K562 (cell line): ENCODE results near the gene PLXNA2. TPM values are rescaled to one million over a fixed set of nuclear protein-coding genes. Genes with fewer than 3 reads are reported as not detected.

Experiments used
- BMI1 ChIP-seq: fragments of 150-350 bp; IDR thresholded peaks from 2 replicates; pipeline ENCODE4 v1.6.1; 2014; ENCODE audit warnings: low read length
- ETV6 ChIP-seq, 3 experiments: fragments of 150-350 bp in 1 of 3; sonication (generic) in 1 of 3; formaldehyde crosslinking in 1 of 3; IDR thresholded peaks; 2 replicates each; pipeline versions ENCODE4 v1.6.1 to v1.8.0; 2014 to 2022; ENCODE audit warnings: borderline replicate concordance in 2 of 3, low read depth in 2 of 3, antibody characterized with exemption in 1 of 3, low read length in 1 of 3, mild to moderate bottlenecking in 1 of 3, missing genetic modification reagents in 1 of 3
- GATAD2A ChIP-seq: fragments of 450-650 bp; IDR thresholded peaks from 2 replicates; pipeline ENCODE4 v1.6.1; 2017
- NR0B1 ChIP-seq: fragments of 450-650 bp; IDR thresholded peaks from one replicate; pipeline ENCODE4 v1.6.1; 2018; ENCODE audit warnings: mild to moderate bottlenecking, moderate library complexity; ENCODE audit not compliant: partially characterized antibody
- ZNF592 ChIP-seq: fragments of 450-650 bp; IDR thresholded peaks from 2 replicates; pipeline ENCODE4 v1.6.1; 2017; ENCODE audit warnings: antibody characterized with exemption, mild to moderate bottlenecking
- polyA plus RNA-seq, 8 experiments: library from polyadenylated mRNA; depleted of rRNA in 4 of 8; stranded (reverse) in 5 of 8; unstranded in 3 of 8; fragments of >200 nt; fragmentation: Nextera tagmentation in 2 of 8; fragmentation: Illumina TruSeq in 1 of 8; extraction: Ambion mirVana in 2 of 8; extraction: Trizol in 1 of 8; gene quantifications; 2 replicates each; pipeline versions ENCODE4 v1.2.1 to v1.2.3, GENCODE V29; 2011 to 2014; ENCODE audit warnings: inconsistent platforms in 1 of 8, missing spikeins in 1 of 8
- total RNA-seq, 7 experiments: library from RNA; depleted of rRNA in 6 of 7; stranded (reverse); fragments of >200 nt in 6 of 7; fragmentation: Illumina TruSeq in 2 of 7; extraction: Trizol in 2 of 7; gene quantifications; 2 replicates each; pipeline versions ENCODE4 v1.2.1 to v1.2.3, GENCODE V29; 2011 to 2021; ENCODE audit warnings: low replicate concordance in 1 of 7

Gene PLXNA2
- total and polyA plus RNA-seq, 9 of the 15 experiments (the other 6 are each of a cell fraction or from before 2014, with no cell fraction given): 0.01 to 1.3 (median 0.32) TPM

- TF ChIP-seq GATAD2A (no peak), ZNF592 (no peak), NR0B1 (no peak), BMI1 (no peak), ETV6 (IDR thresholded peaks at IDR 0.05; ENCODE audit: borderline replicate concordance in 1 of 2, low read depth in 2 of 2, low read length in 1 of 2) (no peak), ETV6 (CRISPR knock-in tag; IDR thresholded peaks at IDR 0.05; ENCODE audit: borderline replicate concordance) (no peak)
Measured at GRCh38 chr1:208204779-208205178, 39.4 kb downstream of the PLXNA2 start (continued).
